Stimulated activated CD8-positive, alpha-beta memory T cell treated with anti-CD3 and anti-CD28 coated beads, Interleukin-7, amount 100 ng/mL, for 4 hours (primary cell): Measurements from ENCODE around the gene SPEF2.
A peak's percentile ranks its signal among the peaks of the same experiment; 100 is the strongest.

Experiments used
- DNase-seq, 2 donors: peaks; one replicate each; pipeline ENCODE4 v3.0.0-alpha.2; 2020; ENCODE audit warnings: low read depth in 2 of 2

The SPEF2 gene, protein sequence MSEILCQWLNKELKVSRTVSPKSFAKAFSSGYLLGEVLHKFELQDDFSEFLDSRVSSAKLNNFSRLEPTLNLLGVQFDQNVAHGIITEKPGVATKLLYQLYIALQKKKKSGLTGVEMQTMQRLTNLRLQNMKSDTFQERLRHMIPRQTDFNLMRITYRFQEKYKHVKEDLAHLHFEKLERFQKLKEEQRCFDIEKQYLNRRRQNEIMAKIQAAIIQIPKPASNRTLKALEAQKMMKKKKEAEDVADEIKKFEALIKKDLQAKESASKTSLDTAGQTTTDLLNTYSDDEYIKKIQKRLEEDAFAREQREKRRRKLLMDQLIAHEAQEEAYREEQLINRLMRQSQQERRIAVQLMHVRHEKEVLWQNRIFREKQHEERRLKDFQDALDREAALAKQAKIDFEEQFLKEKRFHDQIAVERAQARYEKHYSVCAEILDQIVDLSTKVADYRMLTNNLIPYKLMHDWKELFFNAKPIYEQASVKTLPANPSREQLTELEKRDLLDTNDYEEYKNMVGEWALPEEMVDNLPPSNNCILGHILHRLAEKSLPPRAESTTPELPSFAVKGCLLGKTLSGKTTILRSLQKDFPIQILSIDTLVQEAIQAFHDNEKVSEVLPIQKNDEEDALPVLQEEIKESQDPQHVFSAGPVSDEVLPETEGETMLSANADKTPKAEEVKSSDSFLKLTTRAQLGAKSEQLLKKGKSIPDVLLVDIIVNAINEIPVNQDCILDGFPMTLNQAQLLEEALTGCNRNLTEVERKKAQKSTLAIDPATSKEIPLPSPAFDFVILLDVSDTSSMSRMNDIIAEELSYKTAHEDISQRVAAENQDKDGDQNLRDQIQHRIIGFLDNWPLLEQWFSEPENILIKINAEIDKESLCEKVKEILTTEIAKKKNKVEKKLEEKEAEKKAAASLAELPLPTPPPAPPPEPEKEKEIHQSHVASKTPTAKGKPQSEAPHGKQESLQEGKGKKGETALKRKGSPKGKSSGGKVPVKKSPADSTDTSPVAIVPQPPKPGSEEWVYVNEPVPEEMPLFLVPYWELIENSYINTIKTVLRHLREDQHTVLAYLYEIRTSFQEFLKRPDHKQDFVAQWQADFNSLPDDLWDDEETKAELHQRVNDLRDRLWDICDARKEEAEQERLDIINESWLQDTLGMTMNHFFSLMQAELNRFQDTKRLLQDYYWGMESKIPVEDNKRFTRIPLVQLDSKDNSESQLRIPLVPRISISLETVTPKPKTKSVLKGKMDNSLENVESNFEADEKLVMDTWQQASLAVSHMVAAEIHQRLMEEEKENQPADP (N-terminal part only)

GRCh38 chr5:35617435-35618303 is at the start of gene SPEF2:
Gene SPEF2 (plus strand): TSS chr5:35617863. CDS start chr5:35617998, 135 bp downstream.
- DNase-seq: peak; percentile 61 to 70

GRCh38 chr5:35575578-35575977 is 42.1 kb upstream of the SPEF2 start:
- DNase-seq: no peak

GRCh38 chr5:35587419-35587818 is 30.2 kb upstream of the SPEF2 start:
- DNase-seq: no peak

DNA sequence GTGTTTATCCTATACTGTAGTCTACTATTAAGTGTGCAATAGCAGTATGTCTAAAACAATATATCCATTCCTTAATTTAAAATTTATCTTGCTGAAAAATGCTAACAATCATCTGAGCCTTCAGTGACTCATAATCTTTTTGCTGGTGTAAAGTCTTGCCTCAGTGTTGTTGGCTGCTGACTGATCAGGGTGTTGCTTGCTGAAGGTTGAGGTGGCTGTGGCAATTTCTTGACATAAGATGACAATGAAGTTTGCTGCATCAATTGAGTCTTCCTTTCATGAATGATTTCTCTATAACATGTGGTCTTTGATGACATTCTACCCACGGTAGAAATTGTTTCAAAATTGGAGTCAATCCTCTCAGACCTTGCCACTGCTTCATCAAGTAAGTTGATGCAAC is 24.3 kb upstream of the SPEF2 start:
- no peak for DNase-seq

DNA sequence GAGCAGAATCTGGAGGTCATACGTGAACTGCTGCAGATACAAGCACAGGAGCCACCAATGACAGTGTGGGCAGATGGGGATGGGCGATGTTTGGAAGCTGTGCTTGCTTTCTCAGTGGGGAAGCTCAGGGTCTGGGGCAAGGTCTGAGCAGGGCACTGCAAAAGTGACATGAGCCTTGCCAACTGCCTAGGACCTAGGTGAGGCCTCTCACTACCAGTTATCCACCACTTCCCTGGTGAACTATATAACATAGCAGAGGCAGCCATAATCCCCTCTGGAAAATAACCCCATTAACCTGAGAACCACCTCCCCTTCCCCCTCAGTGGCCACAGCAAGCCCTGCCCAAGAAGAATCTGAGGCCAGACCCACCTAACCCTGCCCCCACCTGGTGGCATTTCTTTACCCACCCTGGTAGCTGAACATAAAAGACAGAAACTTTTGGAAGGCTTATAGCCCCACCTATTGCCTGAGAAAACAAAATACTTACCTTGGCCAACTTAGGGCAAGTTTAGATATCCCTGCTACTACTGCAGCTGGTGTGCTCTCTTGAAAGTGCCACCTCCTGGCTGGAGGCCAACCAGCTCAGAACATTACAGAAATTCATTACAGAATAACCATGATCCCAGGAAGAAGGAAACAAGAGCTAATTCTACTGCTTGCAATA is 18.8 kb upstream of the SPEF2 start:
- no peak for DNase-seq

DNA sequence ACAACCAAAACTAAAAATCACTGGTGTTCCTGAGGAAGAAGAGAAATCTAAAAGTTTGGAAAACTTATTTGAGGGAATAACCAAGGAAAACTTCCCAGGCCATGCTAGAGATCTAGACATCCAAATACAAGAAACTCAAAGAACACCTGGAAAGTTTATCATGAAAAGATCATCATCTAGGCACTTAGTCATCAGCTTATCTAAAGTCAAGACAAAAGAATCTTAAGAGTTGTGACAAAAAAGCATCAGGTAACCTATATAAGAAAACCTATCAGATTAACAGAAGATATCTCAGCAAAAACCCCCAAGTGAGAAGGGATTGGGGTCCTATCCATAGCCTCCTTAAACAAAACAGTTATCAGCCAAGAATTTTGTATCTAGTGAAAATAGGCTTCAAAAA is 17.1 kb upstream of the SPEF2 start:
- DNase-seq: no peak

DNA sequence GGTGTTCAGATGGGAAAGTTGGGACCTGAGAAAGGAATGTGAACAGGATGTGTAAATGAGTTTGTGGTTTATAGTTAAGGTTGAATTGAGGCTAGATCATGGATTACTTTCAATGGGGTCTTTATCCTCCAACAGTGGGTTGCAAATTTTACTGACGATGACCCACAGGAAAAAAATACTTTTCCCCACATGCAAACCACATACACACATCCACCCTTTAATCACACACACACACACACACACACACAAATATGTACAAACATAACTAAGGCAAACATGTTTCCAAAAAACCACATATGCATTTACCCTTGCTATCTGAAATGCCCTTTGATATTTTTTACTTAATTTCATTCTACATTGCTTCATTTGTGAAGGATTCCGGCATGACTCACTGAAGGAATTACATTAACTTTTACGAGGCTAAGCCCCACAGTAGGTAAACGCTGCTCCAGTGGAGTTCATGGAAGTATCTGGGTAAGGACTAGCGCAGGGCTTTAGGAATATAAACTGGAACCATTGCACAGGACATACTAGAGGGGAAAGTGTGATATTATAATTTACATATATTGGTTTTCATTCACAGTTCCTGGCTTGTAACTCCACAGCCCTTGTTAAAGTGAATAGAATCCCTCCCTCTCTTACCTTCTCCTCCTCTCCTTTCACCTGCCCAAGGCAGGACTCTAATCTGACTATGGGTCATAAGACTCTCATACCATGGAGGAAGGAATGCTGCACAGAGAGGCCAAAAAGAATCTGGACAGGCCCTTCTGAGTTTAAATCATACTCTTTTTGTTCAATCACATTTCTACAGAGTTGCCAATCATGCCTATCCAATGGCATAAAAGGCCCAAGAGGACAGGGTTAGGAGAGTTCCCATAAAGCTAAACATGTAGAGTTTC is 8.5 kb upstream of the SPEF2 start:
- DNase-seq: no peak

DNA sequence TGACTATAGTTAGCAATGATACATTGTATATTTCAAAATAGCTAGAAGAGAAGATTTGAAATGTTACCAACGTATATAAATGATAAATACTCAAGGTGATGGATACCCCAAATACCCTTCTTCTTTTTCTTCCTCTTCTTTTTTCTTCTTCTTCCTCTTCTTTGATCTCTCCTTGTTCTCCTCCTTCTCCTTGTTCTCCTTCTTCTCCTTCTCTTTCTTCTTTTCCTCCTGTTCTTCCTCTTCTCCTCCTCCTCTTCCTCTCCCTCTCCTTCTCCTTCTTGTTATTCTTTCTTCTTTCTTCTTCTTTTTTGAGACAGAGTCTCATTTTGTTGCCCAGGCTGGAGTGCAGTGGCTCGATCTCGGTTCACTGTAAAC is 616 bp upstream of the SPEF2 start:
- no peak for DNase-seq

GRCh38 chr5:35618304-35618636 is 607 bp downstream of the SPEF2 start:
- DNase-seq: no peak

DNA sequence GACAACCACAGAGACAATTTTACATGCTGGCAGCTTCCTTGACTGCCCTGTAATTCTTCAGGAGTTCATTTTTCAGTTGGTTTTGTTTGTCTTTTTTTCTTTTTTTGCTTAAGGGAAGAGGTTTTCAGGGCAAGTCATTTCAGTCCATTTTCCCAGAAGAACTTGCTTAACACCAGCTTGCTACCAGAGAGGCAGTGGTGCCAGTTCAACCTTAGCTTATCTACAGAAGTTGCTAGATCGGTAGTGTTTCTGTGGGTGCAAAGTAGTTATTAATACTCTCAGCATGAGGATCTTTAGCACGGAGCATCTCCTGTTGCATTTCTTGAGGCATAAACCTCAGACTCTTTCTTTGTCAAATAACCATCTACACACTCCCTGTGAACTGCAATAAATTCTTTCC is 1.1 kb downstream of the SPEF2 start:
- DNase-seq: no peak

DNA sequence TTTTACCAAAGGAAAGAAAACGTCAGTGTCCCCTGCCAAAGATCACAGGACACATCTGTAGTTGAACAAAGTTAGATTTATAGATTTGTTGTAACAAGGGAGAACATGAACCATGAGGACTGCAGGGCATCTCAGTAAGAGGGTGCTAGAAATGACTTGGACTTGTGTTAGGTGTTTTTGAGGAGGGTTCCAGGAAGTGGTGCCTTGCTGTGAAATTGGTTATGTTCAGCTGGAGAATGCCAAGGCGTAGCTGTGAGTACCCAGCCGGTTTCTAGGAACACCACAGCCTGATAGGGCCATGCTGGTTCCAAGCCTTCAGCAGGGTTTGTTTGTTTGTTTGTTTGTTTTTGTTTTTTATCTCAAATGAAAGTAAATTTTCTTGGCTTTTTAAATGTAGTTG is 5.3 kb downstream of the SPEF2 start:
- DNase-seq: no peak

GRCh38 chr5:35623991-35624390 is 6.3 kb downstream of the SPEF2 start:
- no peak for DNase-seq

GRCh38 chr5:35626108-35626507 is 8.4 kb downstream of the SPEF2 start:
- no peak for DNase-seq

DNA sequence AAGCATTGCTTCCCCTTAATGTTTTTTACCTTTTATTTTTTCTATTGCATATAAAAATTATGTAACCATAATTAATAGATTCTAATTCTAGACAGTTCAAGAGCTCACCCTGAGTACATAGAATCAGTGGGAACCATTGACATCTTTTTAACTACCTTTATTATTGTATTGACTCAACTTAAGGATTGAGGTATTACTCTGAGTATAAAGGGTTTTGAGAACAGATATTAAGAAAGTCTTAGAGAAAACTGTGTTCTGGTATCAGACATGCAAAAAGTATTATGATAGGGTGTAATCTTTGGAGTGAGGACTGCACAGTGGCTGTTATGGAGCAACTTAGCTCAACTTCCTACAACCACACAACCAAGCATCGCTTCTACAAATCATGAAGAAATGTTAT is 8.9 kb downstream of the SPEF2 start:
- no peak for DNase-seq

DNA sequence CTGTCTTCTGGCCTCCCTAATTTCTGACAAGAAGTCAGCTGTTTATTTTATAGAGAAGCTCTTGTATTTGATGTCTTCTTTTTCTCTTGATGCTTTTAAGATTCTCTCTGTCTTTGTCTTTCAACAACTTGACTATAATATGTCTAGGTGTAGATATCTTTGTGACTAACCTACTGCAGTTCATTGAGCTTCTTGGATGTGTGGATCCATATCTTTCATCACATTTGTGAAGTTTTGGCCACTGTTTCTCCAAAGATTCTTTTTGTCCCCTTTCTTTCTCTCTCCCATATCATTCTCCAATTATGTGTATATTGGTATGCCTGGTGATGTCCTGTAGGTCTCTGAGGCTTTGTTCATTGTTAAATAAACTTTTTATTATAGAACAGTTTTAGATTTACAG is 16.7 kb downstream of the SPEF2 start:
- DNase-seq: no peak

GRCh38 chr5:35640623-35641022 is 23.0 kb downstream of the SPEF2 start:
- DNase-seq: no peak

DNA sequence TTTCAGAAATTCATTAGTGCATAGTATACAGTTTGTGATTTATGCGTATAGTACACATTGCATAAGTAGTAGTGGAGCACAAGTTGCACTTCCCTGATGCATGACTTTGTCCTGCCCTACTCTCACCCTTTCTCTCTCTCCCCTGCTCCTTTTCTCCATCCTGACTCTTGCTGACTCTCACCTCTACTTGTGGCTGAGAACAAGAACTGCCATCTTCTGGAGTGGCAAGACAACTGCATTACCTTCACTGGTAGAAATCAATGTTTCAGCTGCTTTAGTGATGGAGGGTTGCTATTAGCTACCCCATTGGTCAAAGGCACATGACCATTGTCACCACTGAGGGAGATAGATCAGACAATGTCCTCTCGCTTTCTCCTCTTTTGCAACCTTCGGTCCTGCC is 26.9 kb downstream of the SPEF2 start:
- no peak for DNase-seq

DNA sequence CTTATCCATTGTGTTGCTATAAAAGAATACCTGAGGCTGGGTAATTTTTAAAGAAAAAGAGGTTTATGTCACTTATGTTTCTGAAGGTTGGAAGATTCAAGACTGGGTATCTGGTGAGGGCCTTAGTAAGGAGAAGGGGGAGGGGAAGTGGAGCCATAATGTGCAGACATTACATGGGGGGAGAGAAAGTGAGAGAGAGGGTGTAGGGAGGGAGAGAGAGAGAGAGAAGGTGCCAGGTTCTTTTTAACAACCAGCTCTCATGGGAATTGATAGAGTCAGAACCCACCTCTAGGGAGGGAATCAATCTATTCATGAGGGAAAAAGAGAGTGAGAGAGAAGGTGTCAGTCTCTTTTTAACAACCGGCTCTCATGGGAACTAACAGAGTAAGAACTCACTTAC is 29.5 kb downstream of the SPEF2 start:
- no peak for DNase-seq

DNA sequence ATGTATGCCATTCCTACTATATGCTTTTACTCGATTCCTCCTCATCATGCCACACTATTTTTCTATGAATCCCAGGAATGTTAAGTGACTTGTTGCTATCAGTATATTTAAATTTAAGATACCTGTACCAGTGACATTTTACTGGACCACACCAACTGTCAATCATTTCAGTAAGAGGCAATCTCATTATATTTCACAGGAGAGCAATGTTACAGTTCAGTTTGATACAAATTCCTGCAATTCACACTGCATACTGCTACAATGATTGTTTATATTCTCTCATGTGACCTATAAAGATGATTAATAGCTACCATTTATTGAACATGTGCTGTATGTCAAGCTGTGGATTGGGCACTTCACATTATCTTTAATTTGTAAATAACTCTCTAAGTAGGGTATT is 30.0 kb downstream of the SPEF2 start:
- no peak for DNase-seq
